Right renal cortex interstitium (tissue), 3 donors: ENCODE measurements around the gene ATXN1. TPM values are rescaled to one million over a fixed set of nuclear protein-coding genes. Genes with fewer than 3 reads are reported as not detected.

ENCODE experiments used
- DNase-seq, 3 donors: peaks; one replicate each; pipeline ENCODE4 v3.0.0-alpha.2; 2013; ENCODE audit warnings: low read depth in 3 of 3, low spot score in 2 of 3
- polyA plus RNA-seq, 3 donors: library from polyadenylated mRNA; unstranded; fragments of 120-200 nt; gene quantifications; one replicate each; pipeline ENCODE4 v1.2.1, GENCODE V29; 2013; ENCODE audit not compliant: insufficient read length in 3 of 3

Gene ATXN1
- polyA plus RNA-seq, 3 donors = 17.5 to 19.4 (median 19.4) TPM

GRCh38 chr6:16331384-16332174, 429.7 kb downstream of the ATXN1 start:
- no peak for DNase-seq

GRCh38 chr6:16329233-16329632, 432.0 kb downstream of the ATXN1 start:
- DNase-seq = no peak

DNA sequence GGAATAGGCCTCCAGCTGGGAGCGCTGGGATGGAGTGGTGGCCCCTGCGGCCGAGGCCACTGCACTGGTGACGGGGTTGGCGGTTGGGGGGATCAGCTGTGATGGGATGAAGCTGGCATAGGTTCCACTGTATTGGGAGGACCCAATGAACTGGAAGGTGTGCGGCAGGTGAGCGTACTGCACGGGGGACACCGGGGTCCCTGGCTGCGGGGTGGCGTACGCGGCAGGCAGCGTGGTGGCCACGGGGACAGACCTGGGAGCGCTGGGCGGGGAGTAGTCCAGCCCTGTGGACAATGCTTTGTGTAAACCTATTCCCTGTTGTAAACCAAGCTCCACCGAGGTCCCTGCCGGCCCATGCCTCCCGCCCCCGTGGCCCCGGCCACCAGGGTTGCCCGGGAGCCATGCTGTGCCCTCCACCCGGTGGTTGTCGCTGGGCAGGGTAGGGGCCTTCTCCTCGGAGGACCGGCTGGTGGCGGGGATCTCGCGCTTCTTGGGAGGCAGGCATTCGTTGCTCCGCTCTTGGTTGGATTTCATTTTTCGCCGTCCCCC, 433.4 kb downstream of the ATXN1 start:
- no peak for DNase-seq

DNA sequence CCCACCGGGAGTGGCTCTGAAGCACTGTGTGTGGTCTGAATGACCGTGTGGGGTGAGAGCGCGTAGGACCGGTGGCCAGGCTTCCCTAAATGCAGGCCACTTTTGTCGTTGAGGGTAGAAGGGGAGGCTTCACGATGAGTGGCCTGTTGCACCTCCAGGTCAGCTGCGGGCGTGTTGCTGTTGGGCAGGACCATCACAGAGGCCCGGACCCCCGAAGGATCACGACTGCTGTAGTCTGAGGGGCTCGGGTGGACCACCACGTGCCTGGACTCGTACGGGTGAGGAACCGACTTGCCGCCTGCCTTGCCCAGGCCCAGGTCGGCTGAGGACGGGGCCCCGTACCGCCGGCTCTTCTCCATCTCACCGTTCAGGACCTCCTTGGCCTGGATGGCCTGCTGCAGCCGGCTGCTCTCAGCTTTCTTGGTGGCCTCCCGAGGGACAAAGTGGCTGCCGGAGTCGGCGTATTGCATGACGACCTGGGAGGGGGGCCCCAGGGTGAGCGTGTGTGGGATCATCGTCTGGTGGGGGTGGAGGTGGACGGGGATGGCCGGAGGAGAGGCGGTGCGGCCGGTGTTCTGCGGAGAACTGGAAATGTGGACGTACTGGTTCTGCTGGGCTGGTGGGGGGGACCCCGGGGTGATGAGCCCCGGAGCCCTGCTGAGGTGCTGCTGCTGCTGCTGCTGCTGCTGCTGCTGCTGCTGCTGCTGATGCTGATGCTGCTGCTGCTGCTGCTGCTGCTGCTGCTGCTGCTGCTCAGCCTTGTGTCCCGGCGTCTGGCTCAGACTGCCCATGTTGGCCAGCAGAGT, 434.1 kb downstream of the ATXN1 start:
- no peak for DNase-seq

DNA sequence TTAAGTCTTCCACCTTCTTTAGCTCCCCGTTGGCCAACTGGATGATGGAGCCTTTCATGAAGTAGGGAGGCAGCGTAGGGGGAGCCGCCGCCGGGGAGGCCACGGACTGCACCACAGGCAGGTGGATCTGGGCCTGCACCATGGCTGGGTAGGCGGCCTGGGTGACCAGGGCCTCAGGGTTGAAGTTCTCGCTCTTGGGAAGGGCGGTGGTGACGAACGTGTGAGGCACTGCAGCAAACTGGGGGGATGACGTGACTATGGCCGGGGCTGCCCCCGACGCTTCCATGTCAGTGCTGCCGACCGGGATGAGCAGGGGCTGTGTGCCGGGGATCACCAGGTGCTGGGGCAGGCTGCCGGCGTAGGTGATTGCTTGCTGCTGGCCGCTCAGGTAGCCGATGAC, 434.7 kb downstream of the ATXN1 start:
- DNase-seq = no peak

- DNase-seq = no peak
These were observed 436.5 kb downstream of the ATXN1 start for GRCh38 chr6:16324606-16325225.

DNA sequence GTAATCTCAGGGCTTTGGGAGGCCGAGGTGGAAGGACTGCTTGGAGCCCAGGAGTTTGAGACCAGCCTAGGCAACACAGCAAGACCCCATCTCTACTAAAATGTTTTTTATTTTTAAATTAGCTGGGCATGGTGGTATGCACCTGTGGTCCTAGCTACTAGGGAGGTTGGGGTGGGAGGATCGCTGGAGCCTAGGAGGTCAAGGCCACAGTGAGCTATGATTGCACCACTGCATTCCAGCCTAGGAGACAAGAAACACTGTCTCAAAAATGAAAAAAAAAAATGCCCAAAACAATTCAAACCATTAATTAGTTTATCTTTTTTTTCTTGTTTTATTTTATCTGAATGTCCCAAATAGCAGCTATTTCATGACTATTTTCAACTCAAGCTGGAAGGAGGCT, 437.1 kb downstream of the ATXN1 start:
- no peak for DNase-seq

GRCh38 chr6:16322666-16323312, 438.5 kb downstream of the ATXN1 start:
- peak; percentile 58 to 72 (median 70) for DNase-seq

GRCh38 chr6:16321826-16322225, 439.4 kb downstream of the ATXN1 start:
- DNase-seq = no peak

DNA sequence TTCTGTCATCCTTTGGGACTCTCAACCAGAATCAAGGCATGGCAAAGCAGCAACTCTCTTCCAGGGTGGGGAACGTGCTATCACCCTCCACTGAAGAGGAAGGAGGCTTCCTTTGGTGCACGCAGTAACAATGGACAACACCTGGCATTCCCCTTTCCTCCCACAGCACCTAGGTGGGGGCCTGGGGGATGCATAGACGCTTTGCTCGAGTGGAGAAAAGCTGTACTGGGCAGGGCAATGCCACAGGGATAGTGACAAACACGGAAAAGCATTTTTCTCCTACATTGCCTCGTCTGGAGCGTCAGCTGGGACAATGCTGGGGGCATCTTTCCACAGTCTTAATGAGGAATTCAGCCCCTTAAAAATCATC, 439.9 kb downstream of the ATXN1 start:
- no peak for DNase-seq

- DNase-seq = no peak
These were observed 440.5 kb downstream of the ATXN1 start for GRCh38 chr6:16320533-16321340.

GRCh38 chr6:16319813-16320532, 441.3 kb downstream of the ATXN1 start:
- no peak for DNase-seq

GRCh38 chr6:16318953-16319720, 442.1 kb downstream of the ATXN1 start:
- DNase-seq = no peak

- DNase-seq = no peak
These were observed 442.7 kb downstream of the ATXN1 start for GRCh38 chr6:16318538-16318937.

- DNase-seq = no peak
These were observed 444.5 kb downstream of the ATXN1 start for GRCh38 chr6:16316741-16317251.

DNA sequence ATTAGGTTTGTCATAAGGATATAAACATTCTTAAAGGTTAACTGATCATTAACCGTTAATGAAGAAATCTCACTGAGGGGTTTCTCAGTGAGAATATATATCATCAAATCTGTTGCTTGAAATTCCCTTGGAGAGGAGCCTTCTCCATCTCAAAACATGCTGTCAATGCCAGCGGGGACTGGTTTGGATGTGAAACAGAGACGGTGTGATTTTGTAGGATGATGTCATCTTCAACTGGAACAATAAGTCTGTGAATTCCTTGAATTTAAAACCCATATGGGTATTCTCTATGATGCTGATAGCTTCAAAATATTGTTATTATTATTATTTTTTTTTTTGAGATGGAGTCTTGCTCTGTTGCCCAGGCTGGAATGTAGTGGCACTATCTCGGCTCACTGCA, 447.0 kb downstream of the ATXN1 start:
- DNase-seq = no peak

- DNase-seq = no peak
These were observed 447.5 kb downstream of the ATXN1 start for GRCh38 chr6:16313732-16314131.

- no peak for DNase-seq
These were observed 449.5 kb downstream of the ATXN1 start for GRCh38 chr6:16311763-16312162.
